ENCODE results near the gene HEG1. TPM values are rescaled to one million over a fixed set of nuclear protein-coding genes. Genes with fewer than 3 reads are reported as not detected.

The HEG1 gene
- total and polyA plus RNA-seq, 2 experiments from 2014 or later: 27.2 to 27.3 TPM

GRCh38 chr3:124924741-124925140 lies 131.1 kb downstream of the HEG1 start:
- no peak overlapping the region for H3K27ac ChIP-seq
- WGBS (ENCODE audit: low lambda C conversion rate, missing lambda C conversion rate): 78% methylated on average over 2 of the region's 2 CpGs
- no peak for DNase-seq (ENCODE audit: low spot score)

DNA sequence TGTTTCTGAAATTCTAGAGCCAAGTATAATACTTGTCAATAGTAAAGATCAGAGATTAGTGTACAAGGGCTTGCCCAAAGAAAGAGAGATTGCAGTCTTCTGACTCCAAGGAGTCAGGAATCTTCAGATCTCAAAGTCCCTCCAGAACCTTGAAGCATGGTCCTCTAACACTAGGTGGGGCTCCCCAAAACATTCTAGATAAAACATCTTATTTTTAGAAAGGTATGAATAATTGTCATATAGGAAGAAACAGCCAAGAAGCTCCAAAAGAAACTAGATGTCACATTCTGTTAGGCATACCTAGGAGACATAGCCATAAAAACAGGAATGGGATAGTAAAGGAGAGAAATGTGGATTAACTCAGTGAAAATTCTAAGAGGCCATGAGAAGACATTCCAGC lies 132.0 kb downstream of the HEG1 start:
- no peaks in the 10 kb centered on the region for H3K79me2 ChIP-seq
- no peaks in the 10 kb centered on the region for H3K4me1 ChIP-seq (ENCODE audit: insufficient read depth)
- H3K4me2 ChIP-seq: no peak overlapping the region
- H3K36me3 ChIP-seq (replicated peaks; ENCODE audit: insufficient read depth, low read depth): no peaks in the 10 kb centered on the region
- H3K9me2 ChIP-seq (replicated peaks; ENCODE audit: insufficient read depth): no peaks in the 10 kb centered on the region
- H3K27me3 ChIP-seq: no peaks in the 10 kb centered on the region
- H4K20me1 ChIP-seq (ENCODE audit: insufficient read depth, poor library complexity, severe bottlenecking): no peaks in the 10 kb centered on the region
- no peaks in the 10 kb centered on the region for H3K9me3 ChIP-seq (ENCODE audit: low read depth)
- H3K4me3 ChIP-seq: no peak overlapping the region
- no peak overlapping the region for H3K27ac ChIP-seq
- H2AFZ ChIP-seq: no peak overlapping the region
- TF ChIP-seq EZH2phosphoT487 (IDR thresholded peaks at IDR 0.05; ENCODE audit: low read depth, severe bottlenecking, unreplicated experiment): no peak
- TF ChIP-seq EZH2 (IDR thresholded peaks at IDR 0.05; ENCODE audit: borderline replicate concordance): no peak
- no peak for DNase-seq (ENCODE audit: low spot score)

More at GRCh38 chr3:124924741-124925140, 131.1 kb downstream of the HEG1 start:
- Histone ChIP-seq H4K20me1 (ENCODE audit: insufficient read depth, poor library complexity, severe bottlenecking) (no peaks in the 10 kb centered on the region), H3K27me3 (no peaks in the 10 kb centered on the region), H3K9me2 (replicated peaks; ENCODE audit: insufficient read depth) (no peaks in the 10 kb centered on the region), H3K4me3 (no peak overlapping the region), H3K9me3 (ENCODE audit: low read depth) (no peaks in the 10 kb centered on the region), H3K4me1 (ENCODE audit: insufficient read depth) (no peaks in the 10 kb centered on the region), H3K4me2 (no peak overlapping the region), H3K79me2 (no peaks in the 10 kb centered on the region), H3K36me3 (replicated peaks; ENCODE audit: insufficient read depth, low read depth) (no peaks in the 10 kb centered on the region), H2AFZ (no peak overlapping the region)
- TF ChIP-seq EZH2 (IDR thresholded peaks at IDR 0.05; ENCODE audit: borderline replicate concordance): no peak
- TF ChIP-seq, protein P1, sequence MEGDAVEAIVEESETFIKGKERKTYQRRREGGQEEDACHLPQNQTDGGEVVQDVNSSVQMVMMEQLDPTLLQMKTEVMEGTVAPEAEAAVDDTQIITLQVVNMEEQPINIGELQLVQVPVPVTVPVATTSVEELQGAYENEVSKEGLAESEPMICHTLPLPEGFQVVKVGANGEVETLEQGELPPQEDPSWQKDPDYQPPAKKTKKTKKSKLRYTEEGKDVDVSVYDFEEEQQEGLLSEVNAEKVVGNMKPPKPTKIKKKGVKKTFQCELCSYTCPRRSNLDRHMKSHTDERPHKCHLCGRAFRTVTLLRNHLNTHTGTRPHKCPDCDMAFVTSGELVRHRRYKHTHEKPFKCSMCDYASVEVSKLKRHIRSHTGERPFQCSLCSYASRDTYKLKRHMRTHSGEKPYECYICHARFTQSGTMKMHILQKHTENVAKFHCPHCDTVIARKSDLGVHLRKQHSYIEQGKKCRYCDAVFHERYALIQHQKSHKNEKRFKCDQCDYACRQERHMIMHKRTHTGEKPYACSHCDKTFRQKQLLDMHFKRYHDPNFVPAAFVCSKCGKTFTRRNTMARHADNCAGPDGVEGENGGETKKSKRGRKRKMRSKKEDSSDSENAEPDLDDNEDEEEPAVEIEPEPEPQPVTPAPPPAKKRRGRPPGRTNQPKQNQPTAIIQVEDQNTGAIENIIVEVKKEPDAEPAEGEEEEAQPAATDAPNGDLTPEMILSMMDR (IDR thresholded peaks at IDR 0.05; ENCODE audit: poor library complexity): no peak

DNA sequence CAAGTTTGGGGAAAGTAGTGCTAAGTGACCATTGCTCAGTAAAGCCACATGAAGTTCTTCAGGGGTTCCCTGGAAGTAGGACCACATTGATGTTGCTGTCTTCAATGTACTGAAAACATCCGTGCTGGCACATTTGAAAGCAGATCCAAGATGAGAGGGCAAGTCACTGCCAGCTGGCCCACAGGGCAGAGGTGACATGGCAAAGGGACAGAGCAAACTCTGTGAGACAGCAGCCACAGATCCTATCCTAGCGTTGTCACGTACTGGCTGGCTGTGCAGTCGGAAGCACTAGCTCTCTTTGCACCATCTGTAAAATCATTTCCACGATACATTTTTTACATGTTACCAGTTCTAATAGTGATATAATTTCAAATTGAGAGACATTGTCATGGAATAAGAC lies 135.1 kb downstream of the HEG1 start:
- H3K9me3 ChIP-seq (ENCODE audit: low read depth): no peaks in the 10 kb centered on the region
- no peaks in the 10 kb centered on the region for H3K9me2 ChIP-seq (replicated peaks; ENCODE audit: insufficient read depth)
- TF ChIP-seq, protein P1 (IDR thresholded peaks at IDR 0.05; ENCODE audit: poor library complexity): no peak
- H3K27ac ChIP-seq: no peak overlapping the region
- no peak for DNase-seq (ENCODE audit: low spot score)
- 93% methylated on average over 5 of the region's 5 CpGs for WGBS (ENCODE audit: low lambda C conversion rate, missing lambda C conversion rate)
- no peaks in the 10 kb centered on the region for H3K27me3 ChIP-seq
- H4K20me1 ChIP-seq (ENCODE audit: insufficient read depth, poor library complexity, severe bottlenecking): no peaks in the 10 kb centered on the region
- H3K79me2 ChIP-seq: no peaks in the 10 kb centered on the region
- H3K4me1 ChIP-seq (ENCODE audit: insufficient read depth): no peaks in the 10 kb centered on the region
- H2AFZ ChIP-seq: no peak overlapping the region
- H3K4me3 ChIP-seq: no peak overlapping the region
- no peaks in the 10 kb centered on the region for H3K36me3 ChIP-seq (replicated peaks; ENCODE audit: insufficient read depth, low read depth)
- H3K4me2 ChIP-seq: no peak overlapping the region

- H4K20me1 ChIP-seq (ENCODE audit: insufficient read depth, poor library complexity, severe bottlenecking): no peaks in the 10 kb centered on the region
- H3K27me3 ChIP-seq: no peaks in the 10 kb centered on the region
- H3K79me2 ChIP-seq: no peaks in the 10 kb centered on the region
- H3K36me3 ChIP-seq (replicated peaks; ENCODE audit: insufficient read depth, low read depth): no peaks in the 10 kb centered on the region
- DNase-seq (ENCODE audit: low spot score): no peak
- no peak overlapping the region for H2AFZ ChIP-seq
- no peak overlapping the region for H3K4me3 ChIP-seq
- H3K9me2 ChIP-seq (replicated peaks; ENCODE audit: insufficient read depth): no peaks in the 10 kb centered on the region
- H3K27ac ChIP-seq: no peak overlapping the region
- no peaks in the 10 kb centered on the region for H3K9me3 ChIP-seq (ENCODE audit: low read depth)
- H3K4me2 ChIP-seq: no peak overlapping the region
- TF ChIP-seq EZH2 (IDR thresholded peaks at IDR 0.05; ENCODE audit: borderline replicate concordance) (no peak), EZH2phosphoT487 (IDR thresholded peaks at IDR 0.05; ENCODE audit: low read depth, severe bottlenecking, unreplicated experiment) (no peak)
- TF ChIP-seq, protein P1 (IDR thresholded peaks at IDR 0.05; ENCODE audit: poor library complexity): no peak
- no peaks in the 10 kb centered on the region for H3K4me1 ChIP-seq (ENCODE audit: insufficient read depth)
- WGBS (ENCODE audit: low lambda C conversion rate, missing lambda C conversion rate): 23% methylated on average over 2 of the region's 2 CpGs
Observed at GRCh38 chr3:124919756-124920155, 136.0 kb downstream of the HEG1 start.
